SIG-M5 treated with dmso at 0.1 percent for 504 hours (cell line): ENCODE measurements around the gene ATP8B1.
A peak's percentile ranks its signal among the peaks of the same experiment; 100 is the strongest.

Experiments used
- DNase-seq: peaks from one replicate; lab custom pipeline; 2025; ENCODE audit not compliant: unreplicated experiment; lab: John Stamatoyannopoulos, UW

Gene ATP8B1

DNA sequence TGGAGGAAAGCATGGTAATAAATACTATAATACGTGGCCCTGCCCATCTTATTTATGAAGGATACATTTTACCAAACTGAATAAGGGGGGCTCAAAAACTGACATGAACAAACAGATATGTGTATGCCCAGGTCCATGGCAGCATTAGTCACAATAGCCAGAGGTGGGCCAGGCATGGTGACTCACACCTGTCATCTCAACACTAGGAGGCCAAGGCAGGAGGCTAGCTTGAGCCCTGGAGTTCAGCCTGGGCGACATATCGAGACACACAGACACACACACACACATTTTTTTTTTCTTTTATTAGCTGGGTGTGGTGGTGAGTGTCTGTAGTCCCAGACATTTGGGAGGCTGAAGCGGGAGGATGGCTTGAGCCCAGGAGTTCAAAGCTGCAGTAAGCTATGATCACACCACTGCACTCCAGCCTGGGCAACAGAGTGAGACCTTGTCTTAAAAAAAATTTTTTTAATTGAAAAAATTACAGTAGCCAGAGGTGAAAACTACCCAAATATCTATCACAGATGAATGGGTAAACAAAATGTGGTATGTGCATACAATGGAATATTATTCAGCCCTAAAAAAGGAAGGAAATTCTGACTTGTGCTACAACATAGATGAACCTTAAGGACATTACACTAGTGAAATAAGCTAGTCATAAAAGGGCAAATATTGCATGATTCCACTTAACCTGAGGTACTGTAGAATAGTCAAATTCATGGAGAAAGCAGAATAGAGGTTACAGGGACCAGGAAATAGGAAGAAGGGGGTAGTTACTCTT lies 8.0 kb downstream of the ATP8B1 start:
- no peak for DNase-seq

DNA sequence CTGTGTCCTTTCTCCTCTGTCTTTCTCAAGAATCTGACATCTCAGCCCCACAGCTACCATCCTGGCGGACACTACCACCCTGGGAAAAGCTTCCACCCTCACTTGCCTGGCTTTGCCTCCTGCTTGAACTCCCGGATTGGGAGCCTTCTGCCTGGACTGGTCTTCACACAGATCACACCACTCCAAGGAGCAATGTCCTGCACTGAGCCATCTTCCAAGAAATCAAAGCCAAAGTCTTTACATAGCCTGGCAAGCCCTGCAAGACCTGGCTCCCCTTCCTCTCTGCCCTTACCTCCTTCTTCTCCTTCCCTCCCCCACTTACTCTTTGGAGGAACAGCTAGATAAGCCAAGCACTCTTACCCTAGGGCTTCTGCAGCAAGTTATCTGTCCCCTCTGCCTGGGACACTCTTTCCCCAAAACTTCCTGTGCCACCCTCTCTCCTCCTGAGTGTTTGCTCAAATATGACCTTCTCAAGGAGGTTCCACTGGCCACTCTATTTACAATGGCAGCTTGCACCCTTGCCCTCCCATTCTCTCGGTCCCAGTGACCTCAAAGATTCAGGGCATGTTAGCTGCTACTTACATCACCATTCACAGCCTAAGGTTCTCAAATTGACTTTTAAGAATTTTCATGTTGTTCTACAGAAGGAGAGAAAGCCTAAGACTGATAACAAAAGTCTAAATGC lies 9.7 kb downstream of the ATP8B1 start:
- no peak for DNase-seq

DNA sequence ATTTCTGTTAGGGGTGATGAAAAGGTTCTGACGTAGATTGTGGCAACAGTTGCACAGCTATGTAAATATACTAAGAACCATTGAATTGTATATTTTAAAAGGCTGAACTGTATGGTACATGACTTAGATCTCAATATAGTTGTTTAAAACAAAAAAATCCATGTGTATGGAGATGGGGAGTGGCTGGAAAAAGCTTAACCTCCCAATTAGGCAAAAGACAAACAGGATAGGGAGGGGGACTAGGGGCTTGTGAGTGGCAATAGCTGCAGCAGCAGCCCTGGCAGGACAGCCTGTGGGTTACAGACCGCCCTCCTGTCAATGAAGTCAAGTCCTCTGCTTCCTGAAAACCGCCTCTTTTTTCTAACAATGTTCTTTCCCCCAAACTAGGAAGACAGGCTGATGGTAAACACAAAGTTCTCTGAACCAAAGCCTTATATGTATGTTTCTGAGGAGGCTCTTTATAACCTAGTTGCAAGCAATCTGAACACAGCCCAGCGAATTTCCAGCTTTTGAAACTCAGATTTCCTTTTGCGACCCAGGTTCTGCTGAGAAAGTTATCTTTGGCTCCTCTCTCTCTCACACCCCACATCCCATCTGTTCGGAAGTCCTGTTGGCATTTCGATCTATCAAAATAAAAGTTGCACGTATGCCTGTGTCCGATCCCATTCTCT lies 10.3 kb downstream of the ATP8B1 start:
- DNase-seq: no peak

DNA sequence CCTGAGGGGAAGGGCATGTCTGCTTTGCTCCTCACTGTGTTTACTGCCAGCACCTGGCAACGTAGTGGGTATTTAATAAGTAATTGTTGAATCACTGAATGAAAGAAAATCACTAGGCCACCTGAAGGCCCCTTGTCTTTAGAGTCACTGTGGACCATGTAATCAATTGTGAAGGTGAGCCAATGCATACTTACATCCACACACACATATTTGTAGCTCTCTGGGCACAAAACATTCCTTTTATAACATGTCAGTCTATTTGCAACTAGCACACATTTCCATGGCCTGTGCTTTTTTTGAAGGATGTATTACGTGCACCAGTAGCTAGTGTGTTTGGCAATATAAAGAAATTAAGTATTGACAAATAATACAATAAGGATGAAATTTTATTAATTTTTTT lies 11.2 kb downstream of the ATP8B1 start:
- DNase-seq: no peak

DNA sequence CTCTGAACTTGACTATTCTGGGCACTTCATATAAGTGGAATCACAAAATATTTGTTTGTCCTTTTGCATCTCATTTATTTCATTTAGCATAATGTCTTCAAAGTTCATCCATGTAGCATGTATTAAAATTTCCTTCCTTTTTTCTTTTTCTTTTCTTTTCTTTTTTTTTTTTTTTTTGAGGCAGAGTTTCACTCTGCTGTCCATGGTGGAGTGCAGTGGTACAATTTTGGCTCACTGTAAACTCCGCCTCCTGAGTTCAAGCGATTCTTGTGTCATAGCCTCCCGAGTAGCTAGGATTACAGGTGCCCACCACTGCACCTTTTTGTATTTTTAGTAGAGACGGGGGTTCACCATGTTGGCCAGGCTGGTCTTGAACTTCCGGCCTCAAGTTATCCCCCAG lies 11.9 kb downstream of the ATP8B1 start:
- no peak for DNase-seq

DNA sequence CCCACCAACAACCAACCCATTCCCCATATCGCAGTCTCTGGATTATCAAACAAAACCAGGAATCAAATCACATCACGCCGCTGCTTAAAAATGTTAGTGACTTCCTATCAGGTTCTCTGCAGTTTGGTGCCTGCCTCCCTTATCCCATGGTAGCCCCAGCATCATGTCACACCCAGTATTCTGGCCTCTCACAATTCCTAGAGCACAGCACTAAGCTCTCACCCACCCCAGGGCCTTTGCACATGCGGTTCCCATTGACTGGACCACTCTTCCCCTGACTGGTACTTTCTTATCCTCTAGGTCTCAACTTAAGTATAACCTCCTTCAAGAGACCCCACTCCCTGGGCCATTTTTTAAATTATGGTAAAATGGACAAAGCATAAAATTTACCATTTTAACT lies 12.8 kb downstream of the ATP8B1 start:
- no peak for DNase-seq

DNA sequence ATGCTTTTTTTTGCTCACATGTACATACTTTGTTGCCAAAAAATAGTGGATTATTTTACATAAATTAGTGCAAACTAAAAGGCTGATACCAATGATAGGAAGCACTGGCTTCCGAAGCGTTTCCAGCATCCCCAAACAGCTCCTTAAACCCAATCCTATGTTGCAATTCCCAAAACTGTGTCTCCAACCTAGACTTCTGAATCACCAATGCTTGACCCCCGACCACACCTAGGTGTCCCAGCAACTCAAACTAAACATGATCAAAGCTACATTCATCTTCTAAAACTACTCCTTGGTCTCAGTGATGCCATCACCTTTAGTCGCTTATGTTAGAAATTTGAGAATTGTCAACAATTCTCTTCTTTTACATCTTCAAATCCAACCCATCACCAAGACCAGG lies 13.4 kb downstream of the ATP8B1 start:
- no peak for DNase-seq

DNA sequence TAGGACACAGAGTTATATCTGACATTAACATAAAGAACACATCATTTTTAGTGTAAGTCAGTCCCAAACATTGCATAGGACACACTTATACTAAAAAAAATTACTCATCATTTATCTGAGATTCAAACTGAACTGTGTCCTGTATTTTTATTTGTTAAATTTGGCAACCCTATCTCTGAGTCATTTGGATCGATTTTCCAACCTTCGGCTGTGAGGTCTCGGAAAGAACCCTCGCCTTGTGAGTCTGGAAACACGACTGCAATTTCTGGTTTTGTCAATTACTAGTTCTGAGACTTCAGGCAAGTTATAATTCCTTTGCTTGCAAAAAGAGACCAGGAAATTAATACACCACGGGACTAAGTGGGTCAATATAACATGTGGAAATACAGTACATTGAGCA lies 14.0 kb downstream of the ATP8B1 start:
- no peak for DNase-seq

DNA sequence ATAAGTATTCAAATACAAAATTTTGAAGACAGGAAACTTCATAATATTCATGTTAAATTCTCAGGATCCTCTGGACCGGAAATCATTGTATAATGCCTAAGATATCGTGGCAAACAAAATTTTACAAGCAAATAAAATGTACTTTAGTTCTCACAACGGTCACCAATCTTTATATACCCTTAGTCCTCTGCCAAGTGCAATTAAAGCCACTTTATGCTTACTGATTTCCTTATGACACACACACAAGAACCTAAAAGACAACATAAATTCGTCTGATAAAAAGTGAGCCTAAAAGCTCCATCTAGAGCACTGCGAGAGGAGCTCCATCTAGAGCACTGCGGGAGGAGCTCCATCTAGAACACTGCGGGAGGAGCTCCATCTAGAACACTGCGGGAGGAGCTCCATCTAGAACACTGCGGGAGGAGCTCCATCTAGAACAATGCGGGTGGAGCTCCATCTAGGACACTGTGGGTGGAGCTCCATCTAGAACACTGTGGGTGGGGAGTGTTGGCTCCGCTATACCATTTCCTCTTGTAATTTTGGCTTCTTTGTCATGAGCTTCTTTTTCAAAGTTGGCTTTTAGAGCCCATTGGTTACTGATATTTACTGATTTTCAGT lies 15.9 kb downstream of the ATP8B1 start:
- no peak for DNase-seq

DNA sequence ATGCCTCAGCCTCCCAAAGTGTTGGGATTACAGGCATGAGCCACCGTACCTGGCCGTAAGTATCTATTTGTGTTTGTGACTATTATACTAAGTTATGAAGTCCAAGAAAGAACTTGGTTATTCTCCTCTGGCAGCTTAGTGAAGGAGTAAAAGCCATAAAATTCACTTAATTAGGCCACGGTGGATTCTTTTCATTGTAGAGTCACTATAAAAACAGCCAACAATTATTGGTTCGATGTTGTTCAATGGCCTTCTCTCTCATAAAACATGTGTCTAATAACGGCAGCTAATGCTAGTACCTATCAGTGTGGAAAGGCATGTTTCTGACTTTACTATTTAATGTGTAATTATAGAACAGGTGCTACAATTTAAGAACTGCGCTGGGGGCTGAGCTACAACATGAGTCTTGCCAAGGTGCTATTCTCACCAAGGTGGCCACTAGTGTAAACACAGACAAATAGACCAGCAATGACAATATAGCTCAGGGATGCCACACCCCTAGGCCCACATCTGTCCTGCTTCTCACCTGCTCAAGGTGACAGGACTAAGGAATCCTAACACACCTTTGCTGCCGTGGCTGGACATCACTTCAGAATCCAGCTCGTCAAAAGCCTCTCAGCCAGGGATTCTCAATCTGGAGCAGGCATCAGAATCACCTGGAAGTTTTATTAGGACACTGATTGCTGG lies 17.2 kb downstream of the ATP8B1 start:
- no peak for DNase-seq

DNA sequence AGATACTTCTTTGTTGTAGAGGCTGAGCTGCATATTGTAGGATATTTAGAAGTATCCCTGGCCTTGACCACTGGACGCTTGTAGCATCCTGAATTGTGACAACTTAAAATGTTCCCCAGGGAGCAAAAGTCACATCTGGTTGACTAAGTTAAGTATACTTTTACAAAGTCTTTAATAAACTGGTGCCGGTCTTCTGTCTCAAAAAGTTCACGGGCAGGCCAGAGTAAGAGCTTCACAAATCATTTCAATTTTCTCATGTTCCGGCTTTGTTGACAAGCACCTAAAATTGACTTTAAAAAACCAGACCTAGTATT lies 18.4 kb downstream of the ATP8B1 start:
- DNase-seq: no peak

DNA sequence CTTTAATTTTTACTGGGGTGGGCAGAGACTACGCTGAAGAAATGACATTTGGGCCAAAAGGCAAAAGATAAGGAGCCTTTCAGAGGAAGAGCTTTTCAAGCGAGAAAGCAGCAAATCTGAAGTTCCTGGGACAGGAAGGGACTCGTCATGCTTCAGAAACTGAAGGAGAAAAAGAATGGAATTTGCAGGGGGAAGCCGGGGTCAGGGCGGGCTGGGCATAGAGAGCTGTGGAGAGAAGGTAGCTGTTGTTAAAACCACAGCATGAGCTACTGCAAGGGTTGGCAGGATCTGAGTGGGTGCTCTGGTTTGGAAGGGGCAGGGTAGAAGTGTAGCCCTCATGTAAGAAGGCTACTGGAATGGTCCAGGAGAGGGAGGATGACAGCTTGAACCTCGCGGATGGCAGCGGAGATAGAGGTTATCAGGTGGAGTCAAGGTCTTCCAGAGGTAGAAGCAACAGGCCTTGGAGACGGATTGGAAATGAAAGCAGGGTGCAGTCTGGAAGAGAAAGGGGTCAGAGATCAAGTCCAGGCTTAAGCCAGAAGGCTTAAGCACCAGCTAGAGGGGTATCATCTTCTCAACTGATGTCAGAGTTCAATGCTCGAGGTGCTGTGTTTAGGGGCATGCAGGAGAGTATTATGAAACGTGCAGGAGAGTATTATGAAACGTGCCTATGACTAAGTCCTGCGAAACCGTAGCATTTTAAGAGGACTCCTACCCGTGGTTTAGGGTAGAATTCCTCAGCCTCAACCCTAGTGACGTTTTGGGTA lies 18.9 kb downstream of the ATP8B1 start:
- peak; percentile 74 for DNase-seq

DNA sequence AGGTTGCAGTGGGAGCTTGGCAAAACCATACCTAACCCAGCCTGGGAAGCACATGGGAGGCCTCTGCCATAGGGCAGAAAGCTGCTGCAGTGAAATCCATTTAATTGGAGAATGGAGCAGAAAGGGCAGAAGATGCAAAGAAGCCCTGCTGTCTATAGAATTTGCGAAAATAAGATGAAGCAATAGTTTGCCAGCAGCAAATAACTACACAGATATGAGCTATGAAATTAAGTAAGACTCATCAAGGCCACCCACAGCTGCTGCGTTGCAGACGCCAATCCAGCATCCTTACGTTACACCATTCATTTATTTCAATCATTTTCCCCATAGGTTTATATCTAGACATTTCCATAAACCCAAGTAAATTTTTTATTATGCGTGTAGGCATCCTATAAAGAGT lies 21.1 kb downstream of the ATP8B1 start:
- no peak for DNase-seq

DNA sequence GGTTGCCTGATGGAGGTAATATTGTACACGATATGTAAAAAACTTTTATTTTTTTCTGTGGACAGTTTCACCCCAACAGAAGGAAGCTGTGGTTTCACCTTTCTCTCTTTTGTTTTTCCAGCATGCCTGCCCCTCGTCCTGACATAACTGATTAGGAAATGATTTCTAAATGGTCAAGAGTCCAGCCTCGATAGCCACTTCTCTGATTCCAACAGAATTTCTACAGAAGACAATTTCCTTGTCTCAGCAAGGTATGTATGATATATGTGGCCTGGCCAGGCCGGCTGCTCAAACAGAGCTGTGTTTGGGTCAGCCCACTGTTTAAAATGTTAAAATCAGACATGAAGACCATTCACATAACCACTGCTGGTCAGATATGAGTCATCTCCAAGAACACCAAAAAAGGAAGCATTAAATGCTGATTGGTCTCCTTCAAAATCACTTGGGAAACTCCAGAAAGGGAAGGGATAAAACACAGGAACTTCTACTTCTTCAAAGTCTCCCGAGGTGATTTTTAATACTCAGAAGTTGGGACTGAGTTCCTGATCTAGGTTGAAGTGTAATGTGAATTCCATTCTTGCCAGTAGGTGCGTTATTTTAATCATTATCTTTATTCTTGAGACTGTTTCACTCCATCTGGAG lies 22.3 kb downstream of the ATP8B1 start:
- DNase-seq: no peak

DNA sequence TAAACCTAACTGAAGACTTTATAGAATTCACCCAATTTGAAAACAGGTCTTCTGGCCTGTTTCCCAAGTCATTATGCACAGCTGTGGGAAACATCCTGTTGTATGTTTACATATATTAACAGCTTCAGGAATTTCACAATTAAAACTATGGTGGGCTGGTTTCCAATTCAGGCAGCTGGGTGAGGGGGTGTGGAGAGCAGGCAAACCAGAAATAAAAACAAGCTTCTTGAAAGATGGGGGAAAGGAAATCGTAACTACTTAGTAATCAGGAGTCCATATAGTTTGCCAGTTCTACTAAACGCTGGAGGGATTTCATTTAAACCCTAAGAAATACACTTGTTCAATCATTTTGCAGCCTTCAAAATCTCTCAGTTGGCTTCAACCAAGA lies 22.8 kb downstream of the ATP8B1 start:
- DNase-seq: no peak

DNA sequence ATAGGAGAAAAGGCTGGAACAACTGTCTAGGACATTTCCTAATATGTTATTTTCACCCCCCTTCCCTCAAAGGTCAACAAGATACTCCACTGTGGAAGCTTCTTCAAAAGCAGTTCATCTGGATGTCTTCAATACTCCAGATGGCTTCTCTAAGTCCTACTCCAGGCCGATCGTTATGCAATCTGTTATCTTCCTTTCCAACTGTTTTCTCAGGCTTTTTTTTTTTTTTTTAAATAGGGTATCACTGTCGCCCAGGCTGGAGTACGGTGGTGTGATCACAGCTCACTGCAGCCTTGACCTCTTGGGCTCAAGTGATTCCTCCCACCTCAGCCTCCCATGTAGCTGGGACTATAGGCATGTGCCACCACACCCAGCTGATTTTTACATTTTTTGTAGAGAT lies 26.3 kb downstream of the ATP8B1 start:
- DNase-seq: no peak

DNA sequence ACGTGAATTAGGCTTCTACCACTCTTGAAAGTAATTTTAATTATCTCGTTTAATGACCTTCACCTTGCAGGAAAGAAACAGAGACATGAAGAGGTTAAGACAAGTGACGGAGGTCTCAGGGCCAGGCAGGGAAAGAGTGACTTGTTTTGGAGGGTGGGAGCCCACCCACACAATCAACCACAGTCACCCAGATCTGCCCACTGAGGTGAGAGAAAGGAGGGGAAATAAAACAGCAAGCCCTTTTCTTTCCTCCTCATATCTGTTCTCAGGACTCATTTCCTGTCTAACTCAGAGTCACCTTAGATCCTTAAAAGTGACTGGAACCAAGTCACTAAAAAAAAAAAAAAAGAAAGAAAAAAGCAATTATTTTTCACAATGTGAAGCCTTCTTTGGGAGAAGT lies 26.8 kb downstream of the ATP8B1 start:
- DNase-seq: no peak

DNA sequence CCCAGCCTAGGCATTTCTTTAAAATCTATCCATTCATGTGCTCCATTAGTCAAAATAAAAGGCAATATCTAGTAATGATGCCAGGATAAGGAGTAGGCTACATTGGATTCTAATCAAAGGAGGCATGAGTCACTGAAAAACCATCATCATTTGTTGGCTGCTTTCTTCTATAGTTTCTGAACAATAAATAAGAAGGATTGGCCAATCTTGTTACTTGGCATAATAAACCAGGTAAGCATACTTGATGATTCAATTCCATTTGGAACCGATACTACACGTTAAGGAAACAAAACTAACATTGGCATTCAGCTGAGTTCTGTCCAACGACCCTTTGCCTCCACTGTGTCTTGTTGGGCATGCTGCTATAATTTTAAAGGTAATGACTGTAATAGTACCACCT lies 27.2 kb downstream of the ATP8B1 start:
- DNase-seq: no peak

DNA sequence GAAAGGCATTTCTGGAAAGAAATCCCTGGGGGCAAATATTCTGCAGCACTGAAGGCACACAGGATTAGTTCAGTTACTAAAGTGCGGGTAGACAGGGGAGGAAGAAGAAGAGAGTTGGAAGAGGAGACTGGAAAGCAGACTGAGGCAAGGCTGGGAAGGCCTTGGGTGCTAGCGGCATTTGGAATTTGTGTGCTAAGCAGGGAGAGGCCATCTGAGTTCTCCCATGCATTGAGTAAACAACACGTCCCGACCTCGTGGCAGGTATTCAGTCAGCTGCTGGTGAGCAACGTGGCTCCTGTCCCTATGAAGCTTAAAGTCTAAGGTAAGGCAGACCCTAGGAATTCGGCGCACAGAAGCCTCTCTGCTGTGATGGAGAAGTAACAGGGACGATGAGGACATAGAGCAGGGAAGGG lies 30.7 kb downstream of the ATP8B1 start:
- no peak for DNase-seq

DNA sequence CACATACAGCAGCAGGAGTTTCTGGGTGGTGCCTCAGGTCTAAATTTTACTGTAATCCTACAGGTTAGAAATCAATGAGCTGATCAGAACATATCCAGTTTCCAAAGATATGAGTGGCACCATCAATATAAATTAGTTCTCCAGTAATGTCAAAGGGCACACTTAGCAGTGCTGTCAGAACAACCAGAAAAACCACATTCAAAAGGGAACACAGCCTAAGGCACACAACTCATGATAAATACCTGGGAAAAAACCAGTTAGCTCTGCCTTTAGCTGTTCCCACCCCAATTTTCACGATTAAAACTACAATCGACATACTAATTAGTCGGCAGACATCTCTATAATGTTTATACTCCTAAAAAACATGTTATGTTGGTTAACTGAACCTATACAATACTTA lies 31.5 kb downstream of the ATP8B1 start:
- DNase-seq: no peak
